HG03342 (cell line): ENCODE data around the gene RGS1.
A peak's percentile ranks its signal among the peaks of the same experiment; 100 is the strongest.

ENCODE experiments used
- ATAC-seq: cut with Tn5 transposase; IDR thresholded peaks from one replicate; pipeline ENCODE4 v1.9.1; 2021; ENCODE audit warnings: mild to moderate bottlenecking, moderate library complexity; ENCODE audit not compliant: unreplicated experiment

RGS1 gene

GRCh38 chr1:192552760-192553191 lies 22.8 kb upstream of the RGS1 start:
- ATAC-seq = no peak

DNA sequence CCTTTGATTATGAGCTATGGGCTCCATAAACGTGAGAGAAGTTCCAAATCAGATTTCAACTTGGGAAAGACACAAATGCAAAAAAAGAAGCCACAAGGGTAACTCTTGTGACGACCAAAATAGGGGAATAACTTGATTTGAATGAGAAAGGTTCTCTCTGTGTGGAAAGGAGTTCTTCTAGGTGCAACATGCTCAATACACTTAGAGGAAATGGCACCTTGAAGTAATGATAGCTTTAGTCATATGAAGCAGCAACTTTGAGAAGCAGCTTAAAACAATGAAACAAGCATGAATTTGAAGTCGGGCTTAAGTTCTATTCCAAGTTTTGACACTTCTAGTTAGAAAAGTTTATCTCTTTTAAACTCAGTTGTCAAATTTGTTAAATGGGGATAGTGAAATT lies 21.8 kb upstream of the RGS1 start:
- no peak for ATAC-seq

DNA sequence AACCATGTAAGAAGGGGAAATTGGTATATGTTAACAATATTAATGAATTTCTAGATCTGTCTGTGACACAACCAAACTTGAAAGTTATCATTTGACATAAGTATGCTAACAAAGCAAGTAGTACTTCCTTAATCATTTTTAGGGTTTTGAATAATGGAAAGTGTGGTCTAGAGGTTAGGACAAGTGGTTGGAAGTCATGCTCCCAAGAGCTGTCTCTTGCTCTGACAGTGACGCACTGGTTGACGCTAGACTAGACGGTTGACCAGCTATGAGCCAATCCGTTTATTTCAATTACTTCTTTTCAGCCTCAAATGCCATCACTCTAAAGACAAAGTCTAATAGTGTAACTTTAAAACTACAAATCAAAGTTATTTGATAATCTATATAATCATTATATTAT lies 20.7 kb upstream of the RGS1 start:
- no peak for ATAC-seq

DNA sequence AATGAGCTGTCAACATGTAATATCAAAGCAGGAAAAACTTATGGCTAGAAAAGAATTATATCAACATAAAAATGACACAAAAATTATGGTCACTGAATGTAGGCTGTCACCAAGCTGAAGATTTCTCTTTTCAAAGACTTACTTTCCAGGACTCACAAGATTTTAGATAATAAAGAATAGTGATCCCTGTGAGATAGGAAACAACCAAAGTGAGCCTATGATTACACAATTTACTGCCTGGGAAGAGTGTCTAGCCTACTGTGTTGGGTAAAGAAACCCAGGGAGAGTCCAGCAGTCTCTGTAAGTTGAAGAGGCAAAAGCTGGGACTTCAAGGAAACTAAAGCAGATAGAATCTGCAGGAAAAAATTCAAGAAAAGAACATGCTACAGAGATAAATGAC lies 20.2 kb upstream of the RGS1 start:
- no peak for ATAC-seq

DNA sequence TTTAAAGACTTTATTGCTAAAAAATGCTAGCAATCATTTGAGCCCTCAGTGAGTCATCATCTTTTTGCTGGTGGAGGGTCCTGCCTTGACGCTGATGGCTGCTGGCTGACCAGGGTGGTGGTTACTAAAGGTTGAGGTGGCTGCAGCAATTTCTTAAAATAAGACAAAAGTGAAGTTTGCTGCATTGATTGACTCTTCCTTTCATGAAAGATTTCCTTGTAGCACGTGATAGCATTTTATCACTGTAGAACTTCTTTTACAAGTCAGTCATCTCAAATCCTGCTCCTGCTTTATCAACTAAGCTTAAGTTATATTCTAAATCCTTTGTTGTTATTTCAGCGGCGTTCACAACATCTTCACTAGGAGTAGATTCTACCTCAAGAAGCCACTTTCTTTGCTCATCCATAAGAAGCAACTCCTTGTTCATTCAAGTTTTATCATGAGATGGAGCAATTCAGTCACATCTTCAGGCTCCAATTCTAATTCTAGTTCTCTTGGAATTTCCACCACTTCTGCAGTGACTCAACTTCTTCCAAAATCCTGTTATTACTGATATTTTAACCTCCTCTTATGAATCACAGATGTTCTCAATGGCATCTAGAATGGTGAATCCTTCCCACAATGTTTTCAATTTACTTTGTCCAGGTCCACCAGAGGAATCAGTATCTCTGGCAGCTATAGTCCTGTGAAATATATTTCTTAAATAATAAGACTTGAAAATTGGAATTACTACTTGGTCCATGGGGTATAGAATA lies 17.6 kb upstream of the RGS1 start:
- no peak for ATAC-seq

- peak; percentile 67 for ATAC-seq
Measured at GRCh38 chr1:192559115-192560006, 16.2 kb upstream of the RGS1 start.

GRCh38 chr1:192561301-192561700 lies 14.3 kb upstream of the RGS1 start:
- ATAC-seq = no peak

DNA sequence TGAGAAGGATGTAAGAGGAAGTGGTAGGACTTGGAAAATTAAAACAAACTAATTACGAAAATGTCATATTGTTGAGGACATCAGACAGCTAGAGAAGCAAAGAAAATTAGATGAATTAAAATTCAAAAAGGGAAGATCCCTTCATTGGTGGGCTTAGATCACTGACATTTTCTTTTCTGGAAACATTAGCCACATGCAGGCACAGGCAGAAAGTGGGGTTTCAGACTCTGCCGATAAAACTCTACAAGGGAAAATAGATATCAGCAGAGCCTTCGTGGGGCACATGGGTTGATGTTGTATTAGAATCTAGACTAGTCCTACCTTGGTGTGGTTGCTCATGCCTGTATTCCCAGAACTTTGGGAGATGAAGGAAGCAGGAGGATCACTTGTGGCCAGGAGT lies 12.4 kb upstream of the RGS1 start:
- no peak for ATAC-seq

DNA sequence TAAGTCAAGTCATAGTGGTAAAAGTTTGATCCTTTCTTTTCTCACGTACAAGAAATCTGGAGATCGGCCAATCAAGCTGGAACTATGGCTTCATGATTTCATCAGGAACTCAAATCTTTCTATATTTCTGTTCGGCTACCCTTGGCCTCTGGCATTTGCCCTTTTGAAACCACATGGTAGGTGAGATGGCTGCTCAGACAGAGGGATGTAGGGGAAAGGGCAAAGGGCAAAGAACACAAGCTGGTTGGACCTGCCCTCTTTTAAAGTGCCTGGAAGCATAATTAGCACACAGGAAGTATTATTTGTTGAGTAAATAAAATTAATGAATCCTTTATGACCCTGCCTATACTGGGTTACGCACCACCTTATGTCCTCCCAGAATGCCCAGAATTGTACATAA lies 11.5 kb upstream of the RGS1 start:
- ATAC-seq = no peak

DNA sequence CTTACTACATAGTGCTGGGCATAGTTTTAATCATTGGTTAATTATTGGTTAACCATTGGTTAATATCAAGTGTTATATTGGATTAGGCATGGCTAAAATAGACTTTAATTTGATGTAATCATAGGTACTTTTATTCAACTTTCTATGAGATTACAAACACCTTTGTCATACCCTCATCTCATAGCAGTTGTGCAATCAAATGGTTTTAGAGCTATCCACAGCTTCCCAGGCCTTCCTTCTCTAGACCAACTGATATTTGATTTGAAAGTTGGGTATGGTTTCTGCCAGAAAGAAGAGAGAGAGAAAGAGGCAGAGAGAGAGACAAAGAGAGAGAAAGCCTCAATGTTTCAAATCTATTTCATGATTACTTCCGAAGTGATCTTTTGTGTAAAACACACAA lies 9.6 kb upstream of the RGS1 start:
- no peak for ATAC-seq

DNA sequence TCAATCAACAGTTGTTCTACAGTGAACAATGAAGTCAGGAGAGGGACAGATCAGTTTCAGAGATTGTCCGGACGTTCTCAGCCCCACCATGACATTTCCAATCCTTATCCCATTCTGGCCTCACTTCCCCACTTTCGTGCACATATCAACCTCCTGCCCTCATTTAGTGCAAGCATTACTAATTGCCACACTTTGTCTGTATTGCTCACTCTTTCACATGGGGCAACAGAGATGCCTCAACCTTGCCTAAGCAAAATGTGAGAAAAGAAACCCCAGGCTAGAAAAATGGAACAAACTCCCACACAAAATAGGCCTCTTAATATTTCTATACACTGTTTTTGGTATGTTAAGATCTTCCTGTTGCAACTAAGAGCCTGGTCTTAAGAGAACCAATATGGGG lies 8.9 kb upstream of the RGS1 start:
- no peak for ATAC-seq

GRCh38 chr1:192568063-192568462 lies 7.5 kb upstream of the RGS1 start:
- no peak for ATAC-seq

DNA sequence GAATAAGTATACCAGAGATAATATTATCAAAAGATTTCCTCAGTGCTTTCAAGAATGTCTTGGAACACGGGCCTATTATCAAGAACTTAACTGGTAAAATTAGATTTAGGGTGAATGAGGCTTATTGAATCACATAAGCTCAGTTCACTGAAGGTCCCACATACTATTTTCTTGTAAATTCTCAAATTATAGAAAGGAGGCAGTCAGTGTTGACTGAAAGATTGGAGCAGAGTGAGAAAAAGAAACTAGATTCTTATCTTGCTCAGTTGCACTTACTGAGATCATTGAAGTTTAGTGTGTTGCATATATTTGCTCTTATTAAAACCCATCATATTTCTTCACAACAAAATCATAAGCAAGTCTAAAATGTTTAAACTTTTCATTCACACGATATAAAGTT lies 3.9 kb upstream of the RGS1 start:
- ATAC-seq = no peak

DNA sequence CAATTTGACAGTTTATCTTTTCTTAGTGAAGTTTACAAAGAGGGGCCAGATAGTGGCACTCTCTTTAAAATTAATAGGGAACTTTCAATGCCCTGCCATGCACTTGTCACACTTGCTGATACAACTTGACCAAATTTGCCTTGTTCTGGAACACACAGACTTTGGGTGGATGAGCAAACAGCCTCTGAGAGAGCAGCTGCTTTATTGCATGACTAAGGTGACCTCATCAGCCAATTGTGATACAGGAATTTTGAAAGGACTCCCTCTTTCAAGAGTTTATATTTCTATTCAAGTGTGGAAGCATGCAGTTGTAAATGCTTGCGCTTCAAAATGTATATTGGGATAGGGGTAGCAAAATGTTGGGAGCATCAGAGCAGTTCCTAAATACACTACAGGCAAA lies 2.1 kb upstream of the RGS1 start:
- ATAC-seq = no peak

DNA sequence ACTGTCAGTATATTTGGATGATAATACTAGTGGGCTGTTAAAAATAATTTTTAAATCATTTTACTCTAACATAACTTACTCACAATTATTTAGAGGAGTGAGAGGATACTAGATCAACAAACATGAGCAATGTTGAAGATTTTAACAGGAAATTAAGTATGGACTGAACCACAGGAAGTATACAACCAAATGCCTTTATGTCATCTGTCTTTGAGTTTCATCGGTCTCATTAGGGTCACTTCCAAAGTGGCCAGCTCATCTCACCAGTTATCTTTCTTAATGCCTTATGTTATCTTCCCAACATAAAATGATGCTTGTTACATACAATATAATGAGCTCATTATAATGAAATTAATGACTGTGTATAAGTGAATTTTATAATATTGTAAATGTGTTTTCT lies 1.5 kb upstream of the RGS1 start:
- ATAC-seq = no peak

DNA sequence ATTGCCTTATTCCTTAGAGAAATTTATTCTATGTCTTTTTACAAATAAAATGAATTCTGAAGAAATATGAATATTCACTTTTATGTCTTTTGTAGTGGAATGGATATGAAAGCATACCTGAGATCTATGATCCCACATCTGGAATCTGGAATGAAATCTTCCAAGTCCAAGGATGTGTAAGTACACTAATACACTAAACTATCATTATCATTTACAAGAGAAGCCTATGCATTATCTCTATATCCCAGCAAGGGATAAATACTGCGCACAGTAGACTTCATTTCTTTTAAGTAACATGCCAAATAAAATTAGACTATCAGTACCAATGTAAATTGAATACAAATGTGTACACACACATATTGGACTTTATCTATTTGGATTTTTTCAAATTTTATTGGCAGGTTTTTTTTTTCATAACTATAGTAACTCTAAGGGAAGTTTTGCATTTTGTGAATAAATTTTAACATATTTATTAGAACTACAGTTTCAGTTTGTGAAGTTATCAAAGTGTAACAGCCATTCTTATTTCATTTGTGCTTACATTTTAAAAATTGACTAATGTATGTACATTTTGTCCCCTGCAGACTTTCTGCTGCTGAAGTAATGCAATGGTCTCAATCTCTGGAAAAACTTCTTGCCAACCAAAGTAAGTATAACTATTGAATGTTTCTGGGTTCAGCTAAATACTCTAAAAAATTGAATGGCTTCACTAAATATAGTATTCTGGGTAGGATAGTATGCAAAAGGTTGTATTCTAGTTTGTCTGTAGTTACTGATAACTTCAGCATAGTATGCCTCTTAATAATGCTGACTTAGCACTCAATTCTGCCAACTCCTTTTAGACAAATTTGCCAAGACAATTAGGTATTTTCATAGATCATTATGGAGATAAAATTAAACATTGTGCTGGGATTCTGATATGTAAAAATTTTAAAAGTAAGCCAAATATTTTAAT lies 894 bp downstream of the RGS1 start:
- ATAC-seq = no peak

DNA sequence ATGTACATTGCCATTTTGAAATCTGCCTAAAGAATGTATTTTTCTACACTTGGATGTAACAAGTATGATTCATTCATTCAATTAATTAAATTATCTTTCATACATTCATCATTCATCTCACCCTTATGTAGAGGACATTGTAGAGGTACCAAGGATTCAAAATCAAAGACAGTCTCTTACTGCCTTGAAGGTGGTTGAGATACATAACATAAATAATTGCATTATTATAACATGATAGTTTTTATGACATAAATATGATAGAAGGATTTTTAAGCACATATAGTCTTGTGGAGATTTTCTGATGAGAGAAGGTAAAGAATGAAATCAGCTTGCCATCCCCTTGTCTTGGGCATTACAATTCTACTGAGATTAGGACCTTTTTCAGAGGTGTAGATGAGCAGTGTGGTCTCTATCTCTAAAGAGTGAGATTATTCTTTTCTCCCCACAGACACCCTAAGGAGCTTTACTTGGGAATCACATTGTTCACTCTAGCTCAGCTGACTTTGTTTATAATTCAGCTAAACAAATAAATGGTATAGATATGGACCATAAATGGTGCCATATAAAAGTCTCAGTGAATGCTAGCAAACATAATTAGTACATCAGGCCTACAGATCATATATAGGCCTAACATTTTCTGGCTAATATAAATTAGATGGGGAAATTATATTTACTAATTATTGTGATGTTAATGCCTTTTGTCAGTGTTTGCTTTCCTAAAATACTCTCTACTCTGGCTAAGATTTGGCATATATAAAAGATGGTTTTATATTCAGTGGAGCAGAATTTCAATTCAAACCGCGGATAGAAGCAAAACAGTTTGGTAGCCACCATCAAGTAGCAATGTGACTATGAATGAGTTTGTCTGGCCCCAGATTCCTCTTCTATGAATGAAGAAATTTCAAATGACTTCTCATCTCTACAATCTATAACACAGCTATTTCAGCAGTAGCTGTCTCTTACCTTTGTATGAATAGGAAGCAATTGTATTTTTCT lies 1.9 kb downstream of the RGS1 start:
- ATAC-seq = no peak

DNA sequence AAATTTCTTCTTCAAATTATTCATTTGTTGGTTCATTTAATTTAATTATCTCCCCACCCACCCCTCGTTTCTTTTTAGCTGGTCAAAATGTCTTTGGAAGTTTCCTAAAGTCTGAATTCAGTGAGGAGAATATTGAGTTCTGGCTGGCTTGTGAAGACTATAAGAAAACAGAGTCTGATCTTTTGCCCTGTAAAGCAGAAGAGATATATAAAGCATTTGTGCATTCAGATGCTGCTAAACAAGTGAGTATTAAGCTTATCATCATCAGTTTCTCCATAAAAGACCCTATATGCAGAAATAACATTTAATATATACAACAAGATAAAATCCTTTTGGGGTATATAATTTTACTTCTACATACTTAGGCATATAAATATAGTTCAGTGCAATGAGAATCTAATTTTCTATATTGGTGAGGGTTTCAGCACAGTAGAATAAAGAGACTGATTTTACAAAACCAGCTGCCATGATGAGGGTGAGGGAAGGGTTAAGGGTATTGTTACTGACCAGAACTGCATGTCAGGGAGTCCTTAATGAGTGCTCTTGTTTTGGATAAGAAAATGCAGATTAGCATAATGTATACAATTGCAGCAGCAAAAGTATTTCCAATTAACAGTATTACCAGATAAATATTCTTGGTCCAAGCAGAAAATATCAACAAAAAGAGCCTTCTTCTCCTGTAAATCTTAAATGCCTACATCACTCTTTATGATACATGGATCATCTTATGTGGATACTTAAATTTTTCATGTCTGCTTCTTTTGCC lies 2.8 kb downstream of the RGS1 start:
- ATAC-seq = no peak
